Posterior vena cava (tissue), 2 donors: ENCODE measurements around the gene NLGN2. TPM values are rescaled to one million over a fixed set of nuclear protein-coding genes. Genes with fewer than 3 reads are reported as not detected.

Experiments
- DNase-seq: peaks from one replicate; pipeline ENCODE4 v3.0.0-alpha.2; 2020; ENCODE audit warnings: low spot score
- intact Hi-C, 2 donors: fragments of 100-400 bp; cut with DNase I; formaldehyde crosslinking; loops; one replicate each; pipeline versions ENCODE4 v1.14.1 to v1.14.2; 2022 to 2023
- total RNA-seq, 2 donors: library from RNA; stranded (reverse); fragmentation: NEBNext Ultra II Directional; extraction: Animal tissue kit (Norgen Biotek cat#: 25700); gene quantifications; one replicate each; pipeline ENCODE4 v1.2.1, GENCODE V29; 2021
- donor health status: DM: yes; HTN: yes; CAD: no.
- donor health status: DM: yes; HTN: yes; CAD: no.

NLGN2 gene
- total RNA-seq, 2 donors from 2014 or later: 31.6 to 34.2 TPM

- intact Hi-C loops: loop anchor here in 1 of 2 donors (5.0 to 10.0 kb wide), 2 partner anchors 34 to 71 kb away; partner anchors contain the start of gene ZBTB4
- DNase-seq: no peak
Measured at GRCh38 chr17:7443499-7444485, 36.1 kb downstream of the NLGN2 start.

- DNase-seq: peak; percentile 91
- intact Hi-C loops: loop anchor here in 1 of 2 donors (5.0 to 10.0 kb wide), 2 partner anchors 32 to 70 kb away; partner anchors contain the start of gene ZBTB4
Measured at GRCh38 chr17:7444682-7445618, 37.3 kb downstream of the NLGN2 start, which contains the start of gene CHRNB1. CHRNB1 (plus strand) TSS chr17:7445061; CDS start chr17:7445128, 67 bp downstream.

DNA sequence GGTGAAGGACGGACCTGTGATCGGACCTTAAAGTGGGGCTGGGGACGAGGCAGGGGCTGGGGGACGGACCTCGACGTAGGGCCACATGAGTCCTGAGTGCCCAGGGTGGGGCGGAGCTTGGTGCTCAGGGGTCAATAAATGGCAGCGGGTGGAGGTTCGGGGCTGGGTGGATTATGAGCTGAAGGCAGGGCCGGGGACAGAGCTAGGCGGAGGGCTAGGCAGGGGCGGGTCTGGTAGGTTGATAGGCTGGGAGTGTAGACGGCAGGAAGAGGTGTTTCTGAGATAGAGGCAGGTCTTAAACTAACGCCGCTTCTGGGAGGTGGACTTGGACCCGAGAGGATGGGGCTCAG is 37.9 kb downstream of the NLGN2 start:
- no peak for DNase-seq
- intact Hi-C loops: loop anchor here in 1 of 2 donors (10.0 kb wide), 1 partner anchor 69 kb away; no protein-coding TSS in a partner anchor

DNA sequence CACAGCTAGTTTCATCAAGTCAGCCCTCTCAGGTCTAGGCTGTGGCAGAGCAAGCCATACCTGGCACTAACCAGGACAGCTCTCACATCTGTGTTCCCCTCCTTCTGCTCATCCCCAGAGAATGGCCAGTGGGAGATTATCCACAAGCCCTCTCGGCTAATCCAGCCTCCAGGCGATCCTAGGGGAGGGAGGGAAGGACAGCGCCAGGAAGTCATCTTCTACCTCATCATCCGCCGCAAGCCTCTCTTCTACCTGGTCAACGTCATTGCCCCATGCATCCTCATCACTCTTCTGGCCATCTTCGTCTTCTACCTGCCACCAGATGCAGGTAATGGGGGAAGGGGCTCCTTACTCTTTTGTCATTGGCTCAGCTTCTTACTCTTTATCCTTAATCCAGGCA is 40.8 kb downstream of the NLGN2 start:
- no peak for DNase-seq
- intact Hi-C loops: loop anchor here in 1 of 2 donors (10.0 kb wide), 1 partner anchor 66 kb away; no protein-coding TSS in a partner anchor

DNA sequence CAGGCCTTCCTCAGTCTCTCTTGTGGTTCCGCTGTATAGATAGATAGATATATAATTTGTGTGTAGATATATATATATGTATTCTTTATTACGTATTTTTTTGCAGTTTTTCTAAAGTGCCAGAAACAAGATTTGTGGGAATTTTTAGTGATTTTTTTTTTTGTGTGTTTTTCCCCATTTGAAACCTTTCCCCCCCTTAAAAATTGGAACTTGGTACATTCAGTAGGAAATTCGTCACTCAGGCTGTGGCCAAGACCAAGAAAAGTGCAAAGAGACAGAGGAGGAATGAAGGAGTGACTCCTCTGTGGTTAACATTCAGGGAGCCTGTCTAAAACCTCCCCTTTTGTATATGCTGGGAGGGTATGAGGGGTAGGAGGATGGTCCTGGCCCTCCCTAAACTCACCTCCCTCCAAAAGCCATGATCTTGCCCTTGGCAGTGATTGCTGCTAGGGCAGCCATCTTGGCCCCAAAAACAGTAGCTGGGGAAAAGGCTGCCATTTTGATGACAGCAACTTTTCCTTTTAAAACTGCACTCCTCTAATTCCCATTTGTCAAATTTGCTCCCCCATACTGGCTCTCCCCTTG is 52.4 kb downstream of the NLGN2 start:
- intact Hi-C loops: no loop called here
- no peak for DNase-seq

GRCh38 chr17:7460850-7461660 is 53.4 kb downstream of the NLGN2 start:
- intact Hi-C loops: no loop called here

GRCh38 chr17:7462474-7463371 is 55.1 kb downstream of the NLGN2 start:
- intact Hi-C loops: no loop called here

More at GRCh38 chr17:7460850-7461660, 53.4 kb downstream of the NLGN2 start:
- DNase-seq: no peak

GRCh38 chr17:7463372-7463846 is 55.8 kb downstream of the NLGN2 start:
- no peak for DNase-seq
- intact Hi-C loops: no loop called here

More at GRCh38 chr17:7462474-7463371, 55.1 kb downstream of the NLGN2 start:
- DNase-seq: no peak

- no peak for DNase-seq
- intact Hi-C loops: no loop called here
Measured at GRCh38 chr17:7464081-7464480, 56.4 kb downstream of the NLGN2 start.

GRCh38 chr17:7465597-7466275 is 58.1 kb downstream of the NLGN2 start:
- no peak for DNase-seq
- intact Hi-C loops: no loop called here

DNA sequence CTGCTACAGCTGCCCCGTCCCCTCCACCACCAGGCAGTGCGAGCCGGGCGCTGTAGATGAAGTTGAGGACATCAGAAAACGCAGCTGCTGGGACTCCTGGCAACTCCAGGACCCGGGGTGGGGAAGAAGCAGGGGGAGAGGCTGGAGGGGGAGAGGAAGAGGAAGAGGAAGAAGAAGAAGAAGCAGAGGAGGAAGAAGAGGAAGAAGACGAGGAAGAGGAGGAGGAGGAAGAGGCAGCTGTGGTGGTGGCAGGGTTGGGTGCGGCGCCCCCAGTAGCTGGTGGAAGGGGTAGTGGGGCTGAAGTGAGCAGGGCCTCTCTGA is 58.6 kb downstream of the NLGN2 start:
- intact Hi-C loops: no loop called here
- no peak for DNase-seq

GRCh38 chr17:7466639-7467341 is 59.1 kb downstream of the NLGN2 start:
- DNase-seq: peak; percentile 95
- intact Hi-C loops: no loop called here

- intact Hi-C loops: no loop called here
- no peak for DNase-seq
Measured at GRCh38 chr17:7467498-7467897, 59.9 kb downstream of the NLGN2 start.

- no peak for DNase-seq
- intact Hi-C loops: no loop called here
Measured at GRCh38 chr17:7468290-7468689, 60.6 kb downstream of the NLGN2 start.

GRCh38 chr17:7468804-7469389 is 61.3 kb downstream of the NLGN2 start:
- intact Hi-C loops: no loop called here
- no peak for DNase-seq
